Breast epithelium (tissue), 3 donors: ENCODE measurements around the gene BID.

Experiments
- CTCF ChIP-seq, 3 donors: fragments of 450-650 bp; IDR thresholded peaks; one replicate each; pipeline ENCODE4 v1.5.1; 2016 to 2017; ENCODE audit warnings: antibody characterized with exemption in 3 of 3, mild to moderate bottlenecking in 3 of 3, moderate library complexity in 3 of 3
- POLR2A ChIP-seq: fragments of 450-650 bp; IDR thresholded peaks from one replicate; pipeline ENCODE4 v1.6.1; 2016; ENCODE audit warnings: antibody characterized with exemption, mild to moderate bottlenecking, moderate library complexity
- POLR2AphosphoS5 ChIP-seq, 3 donors: sonication (generic); formaldehyde crosslinking; IDR thresholded peaks; one replicate each; pipeline ENCODE4 v1.6.1; 2017; ENCODE audit warnings: antibody characterized with exemption in 3 of 3

DNA sequence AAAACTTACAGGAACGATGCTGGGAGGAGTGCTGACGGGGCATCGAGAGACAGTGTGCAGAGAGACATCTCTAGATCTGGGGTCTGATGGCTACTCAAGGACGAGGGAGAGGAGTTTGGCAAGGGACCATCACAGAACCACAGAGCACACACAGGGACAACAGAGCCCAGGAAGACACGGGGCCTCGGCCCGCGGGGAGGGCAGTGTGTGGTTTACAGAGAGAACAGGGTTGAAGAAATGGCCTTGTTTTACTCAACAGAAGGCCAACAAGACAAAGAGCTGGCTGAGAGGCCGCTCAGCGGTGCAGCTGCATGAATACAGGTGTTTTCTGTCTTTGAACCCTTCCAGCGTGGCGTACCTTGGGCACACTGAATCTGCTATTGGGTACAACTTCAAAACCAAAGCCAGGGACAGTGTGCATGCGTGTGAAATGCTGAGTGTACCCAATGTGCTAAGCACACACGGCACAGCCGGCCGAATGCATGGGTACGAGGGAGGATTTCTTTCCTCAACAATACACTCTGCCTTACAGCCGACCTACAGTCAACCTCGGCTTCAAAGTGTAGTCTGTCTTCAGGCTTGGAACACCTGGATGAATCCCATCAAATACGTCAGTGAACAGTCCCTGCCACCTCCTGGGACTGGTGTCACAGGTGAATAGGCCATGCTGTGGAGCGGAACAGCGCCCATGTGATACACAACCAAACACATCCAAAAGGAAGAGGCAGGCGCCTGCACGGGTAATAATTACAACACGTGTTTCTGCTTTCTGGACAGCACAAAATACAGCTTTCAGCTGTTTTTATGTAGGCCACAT is 20.7 kb upstream of the BID start:
- TF ChIP-seq CTCF (IDR thresholded peaks at IDR 0.05) (no peak), POLR2A (no peak), POLR2AphosphoS5 (IDR thresholded peaks at IDR 0.05) (no peak)
